ENCODE measurements around the gene MIOX. TPM values are rescaled to one million over a fixed set of nuclear protein-coding genes. Genes with fewer than 3 reads are reported as not detected.

MIOX gene
- total and polyA plus RNA-seq, 2 of the 13 experiments (the other 11 are each of a cell fraction or from before 2014, with no cell fraction given), result 1.5 to 2.9 TPM

GRCh38 chr22:50525104-50525857 is 38.6 kb downstream of the MIOX start, which contains the start of gene SCO2 (continued):
- no peak for TF ChIP-seq CCAR2 (optimal IDR thresholded peaks at IDR 0.05; ENCODE audit: low read depth, low read length)
- peak; percentile 68; the same call in 1 of the 2 replicates for TF ChIP-seq ZNF337 (CRISPR knock-in tag; IDR thresholded peaks at IDR 0.05; ENCODE audit: borderline replicate concordance, low read depth)
- no peak; the same call in 1 of the 2 replicates for TF ChIP-seq NFKB2 (CRISPR knock-in tag; IDR thresholded peaks at IDR 0.05; ENCODE audit: borderline replicate concordance)
- TF ChIP-seq ZNF879 (CRISPR knock-in tag; IDR thresholded peaks at IDR 0.05), result no peak
- no peak for TF ChIP-seq NFIB (CRISPR knock-in tag; IDR thresholded peaks at IDR 0.05; ENCODE audit: borderline replicate concordance)
- TF ChIP-seq CSRNP2 (CRISPR knock-in tag; conservative IDR thresholded peaks at IDR 0.05; ENCODE audit: low read depth), result no peak
- 0 out of 2 replicates have a peak, but pooled peaks have one; percentile 46 for TF ChIP-seq MAFG (CRISPR knock-in tag; IDR thresholded peaks at IDR 0.05)
- peak; percentile 67 for TF ChIP-seq HNRNPLL (IDR thresholded peaks at IDR 0.05; ENCODE audit: low read depth, low read length, poor library complexity, severe bottlenecking)
- TF ChIP-seq EED (CRISPR knock-in tag; IDR thresholded peaks at IDR 0.05), result peak; percentile 83
- peak; percentile 57; the same call in 1 of the 2 replicates for TF ChIP-seq SALL1 (CRISPR knock-in tag; IDR thresholded peaks at IDR 0.05)
- TF ChIP-seq GPN1 (CRISPR knock-in tag; IDR thresholded peaks at IDR 0.05; ENCODE audit: borderline replicate concordance), result no peak
- TF ChIP-seq KLF11 (CRISPR knock-in tag; IDR thresholded peaks at IDR 0.05), result no peak; the same call in 1 of the 2 replicates
- no peak for TF ChIP-seq ZNF280D (CRISPR knock-in tag; IDR thresholded peaks at IDR 0.05)
- peak; percentile 84; the same call in 1 of the 2 replicates for TF ChIP-seq MTERF4 (CRISPR knock-in tag; IDR thresholded peaks at IDR 0.05)
- TF ChIP-seq ZBTB14 (CRISPR knock-in tag; IDR thresholded peaks at IDR 0.05), result peak; percentile 59
- TF ChIP-seq SIX1 (CRISPR knock-in tag; IDR thresholded peaks at IDR 0.05; ENCODE audit: borderline replicate concordance), result no peak
- TF ChIP-seq DNMT1 (CRISPR knock-in tag; IDR thresholded peaks at IDR 0.05), result peak; percentile 19; the same call in 1 of the 2 replicates
- TF ChIP-seq ZNF34 (CRISPR knock-in tag; IDR thresholded peaks at IDR 0.05; ENCODE audit: borderline replicate concordance), result no peak
- TF ChIP-seq ZNF230 (CRISPR knock-in tag; IDR thresholded peaks at IDR 0.05), result peak; percentile 52; the same call in 1 of the 2 replicates
- TF ChIP-seq ZNF354B (CRISPR knock-in tag; IDR thresholded peaks at IDR 0.05), result no peak
- TF ChIP-seq NCOR1 (IDR thresholded peaks at IDR 0.05; ENCODE audit: borderline replicate concordance, low read length), result peak; percentile 65; the same call in 1 of the 2 replicates
- no peak for TF ChIP-seq NCOA5 (CRISPR knock-in tag; IDR thresholded peaks at IDR 0.05)
